CD4-positive, alpha-beta T cell (primary cell): Measurements from ENCODE around the gene VWA8. TPM values are rescaled to one million over a fixed set of nuclear protein-coding genes. Genes with fewer than 3 reads are reported as not detected.

Experiments used
- ATAC-seq: fragments of 200-7000 bp; cut with Tn5 transposase; one replicate; pipeline ENCODE4 v1.10.0; 2022; ENCODE audit warnings: mild to moderate bottlenecking; ENCODE audit not compliant: poor library complexity
- CTCF ChIA-PET: fragments of 350-600 bp; sonication (Branson Sonifier 250); formaldehyde crosslinking; loops from one replicate; lab custom pipeline; 2021; ENCODE audit warnings: antibody characterized with exemption, inconsistent platforms; lab: Charles Lee
- POLR2A ChIA-PET: fragments of 350-600 bp; sonication (Branson Sonifier 250); formaldehyde crosslinking; loops from one replicate; lab custom pipeline; 2021; ENCODE audit warnings: antibody characterized with exemption, inconsistent platforms; lab: Charles Lee
- DNase-seq, 14 experiments: peaks; one replicate each; pipeline ENCODE4 v3.0.0-alpha.2; 2013 to 2020; ENCODE audit warnings: mixed read lengths in 2 of 14
- H3K27ac ChIP-seq, 2 donors: one replicate each; pipeline versions ENCODE4 v1.5.1 to v1.7.0; 2013; ENCODE audit warnings: low read length in 2 of 2, low read depth in 1 of 2, mild to moderate bottlenecking in 1 of 2
- H3K27me3 ChIP-seq, 2 experiments: 1 replicate in 1 of 2; 2 replicates in 1 of 2; pipeline versions ENCODE4 v1.6.1 to v1.7.0; 2013; ENCODE audit warnings: low read length in 2 of 2, control low read depth in 1 of 2, mild to moderate bottlenecking in 1 of 2, moderate library complexity in 1 of 2; ENCODE audit not compliant: insufficient read depth in 2 of 2, control insufficient read depth in 1 of 2
- H3K36me3 ChIP-seq: one replicate; pipeline ENCODE4 v1.6.1; 2013; ENCODE audit warnings: low read length, control low read depth; ENCODE audit not compliant: insufficient read depth
- H3K4me1 ChIP-seq: one replicate; pipeline ENCODE4 v1.6.1; 2013; ENCODE audit warnings: low read length, control low read depth; ENCODE audit not compliant: insufficient read depth
- H3K4me3 ChIP-seq: one replicate; pipeline ENCODE4 v1.5.1; 2013; ENCODE audit warnings: mild to moderate bottlenecking, low read length, moderate library complexity
- H3K9me3 ChIP-seq, 2 experiments: 1 replicate in 1 of 2; 2 replicates in 1 of 2; pipeline versions ENCODE4 v1.6.1 to v1.7.0; 2013; ENCODE audit warnings: low read length in 2 of 2, mild to moderate bottlenecking in 2 of 2, control low read depth in 1 of 2, moderate library complexity in 1 of 2; ENCODE audit not compliant: control insufficient read depth in 1 of 2, insufficient read depth in 1 of 2
- H3K27ac Mint-ChIP-seq: one replicate; pipeline ENCODE4 v1.8.0; 2020; ENCODE audit warnings: mixed read lengths
- H3K27me3 Mint-ChIP-seq: one replicate; pipeline ENCODE4 v1.8.0; 2021; ENCODE audit warnings: mixed read lengths
- H3K36me3 Mint-ChIP-seq: one replicate; pipeline ENCODE4 v1.8.0; 2021; ENCODE audit warnings: low read depth, mixed read lengths
- H3K4me1 Mint-ChIP-seq: one replicate; pipeline ENCODE4 v1.8.0; 2021; ENCODE audit warnings: low read depth, mixed read lengths
- H3K4me3 Mint-ChIP-seq: one replicate; pipeline ENCODE4 v1.8.0; 2020; ENCODE audit warnings: mild to moderate bottlenecking, mixed read lengths
- H3K9me3 Mint-ChIP-seq: one replicate; pipeline ENCODE4 v1.8.0; 2020; ENCODE audit warnings: mixed read lengths
- intact Hi-C, 2 experiments: fragments of 100-400 bp; cut with DNase I in 1 of 2; cut with micrococcal nuclease in 1 of 2; formaldehyde crosslinking; loops; one replicate each; pipeline versions ENCODE4 v1.15.1 to v1.9.0; 2023 to 2025; cut with DNase I, micrococcal nuclease
- total RNA-seq, 174 experiments: library from RNA in 2 of 174; stranded (reverse) in 2 of 174; gene quantifications; one replicate each; pipeline ENCODE4 v1.2.3 and lab custom pipeline; 2021 to 2026
- TF ChIP-seq, protein P1 (sequence below): fragments of 200-600 bp; IDR thresholded peaks from one replicate; pipeline ENCODE4 v1.8.0; 2022; ENCODE audit warnings: antibody characterized with exemption, mild to moderate bottlenecking

VWA8 gene
- total RNA-seq, 2 experiments from 2014 or later: 18.7 to 19.0 TPM

DNA sequence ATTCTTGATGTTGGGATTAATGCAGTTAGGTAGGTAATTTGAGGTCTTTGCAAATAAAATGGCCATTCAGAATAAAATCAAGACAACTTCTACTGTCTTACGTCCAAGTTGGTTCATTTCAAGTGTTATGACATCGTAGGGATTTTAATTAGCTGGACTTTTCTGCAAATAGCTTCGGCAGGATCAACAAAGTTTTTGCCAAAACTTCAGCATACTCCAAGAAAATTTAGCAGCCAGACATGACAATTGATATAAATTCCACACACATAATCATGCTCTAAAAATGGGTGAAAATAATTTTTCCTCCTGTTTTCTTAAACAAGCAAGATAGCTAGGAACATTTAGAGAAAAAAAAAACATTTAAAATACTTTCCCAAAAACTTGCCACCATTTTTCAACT is 344.8 kb downstream of the VWA8 start:
- TF ChIP-seq, protein P1, sequence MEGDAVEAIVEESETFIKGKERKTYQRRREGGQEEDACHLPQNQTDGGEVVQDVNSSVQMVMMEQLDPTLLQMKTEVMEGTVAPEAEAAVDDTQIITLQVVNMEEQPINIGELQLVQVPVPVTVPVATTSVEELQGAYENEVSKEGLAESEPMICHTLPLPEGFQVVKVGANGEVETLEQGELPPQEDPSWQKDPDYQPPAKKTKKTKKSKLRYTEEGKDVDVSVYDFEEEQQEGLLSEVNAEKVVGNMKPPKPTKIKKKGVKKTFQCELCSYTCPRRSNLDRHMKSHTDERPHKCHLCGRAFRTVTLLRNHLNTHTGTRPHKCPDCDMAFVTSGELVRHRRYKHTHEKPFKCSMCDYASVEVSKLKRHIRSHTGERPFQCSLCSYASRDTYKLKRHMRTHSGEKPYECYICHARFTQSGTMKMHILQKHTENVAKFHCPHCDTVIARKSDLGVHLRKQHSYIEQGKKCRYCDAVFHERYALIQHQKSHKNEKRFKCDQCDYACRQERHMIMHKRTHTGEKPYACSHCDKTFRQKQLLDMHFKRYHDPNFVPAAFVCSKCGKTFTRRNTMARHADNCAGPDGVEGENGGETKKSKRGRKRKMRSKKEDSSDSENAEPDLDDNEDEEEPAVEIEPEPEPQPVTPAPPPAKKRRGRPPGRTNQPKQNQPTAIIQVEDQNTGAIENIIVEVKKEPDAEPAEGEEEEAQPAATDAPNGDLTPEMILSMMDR: no peak
- Histone ChIP-seq H3K4me3 (no peak overlapping the region), H3K27ac (no peak overlapping the region), H3K9me3 (no peaks in the 10 kb centered on the region), H3K27me3 (no peaks in the 10 kb centered on the region), H3K36me3 (peaks cover 18% of the 10 kb centered on the region), H3K4me1 (no peaks in the 10 kb centered on the region)
- H3K4me3 Mint-ChIP-seq: no peak overlapping the region
- H3K27me3 Mint-ChIP-seq: no peaks in the 10 kb centered on the region
- intact Hi-C loops: no loop called here
- no peaks in the 10 kb centered on the region for H3K4me1 Mint-ChIP-seq
- DNase-seq (no peak), ATAC-seq (no peak)
- ChIA-PET CTCF (no interaction called here), POLR2A (no interaction called here)
- H3K27ac Mint-ChIP-seq: no peak overlapping the region
- peaks cover 58% of the 10 kb centered on the region for H3K36me3 Mint-ChIP-seq
- no peaks in the 10 kb centered on the region for H3K9me3 Mint-ChIP-seq

DNA sequence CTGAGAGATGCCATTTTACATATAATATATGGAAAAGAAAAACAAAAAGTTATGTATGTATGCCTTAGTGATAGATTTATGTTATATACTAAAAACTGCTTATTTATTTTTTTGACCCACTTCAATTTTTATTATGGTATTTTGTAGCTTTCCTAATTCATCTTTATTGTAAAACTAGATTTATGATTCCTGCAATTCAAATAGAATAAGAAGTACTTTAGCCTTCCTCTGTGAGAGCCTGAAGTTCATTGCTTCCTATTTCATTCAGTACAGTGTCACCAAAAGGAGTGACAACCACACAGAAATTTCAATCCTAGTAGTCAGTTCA is 345.4 kb downstream of the VWA8 start:
- no peaks in the 10 kb centered on the region for H3K27me3 ChIP-seq
- POLR2A ChIA-PET: no interaction called here
- intact Hi-C loops: no loop called here
- H3K36me3 ChIP-seq: peaks cover 25% of the 10 kb centered on the region
- ATAC-seq: no peak
- H3K4me3 ChIP-seq: no peak overlapping the region
- DNase-seq: no peak
- no peaks in the 10 kb centered on the region for H3K9me3 ChIP-seq
- H3K27me3 Mint-ChIP-seq: no peaks in the 10 kb centered on the region
- TF ChIP-seq, protein P1: no peak
- H3K27ac Mint-ChIP-seq: no peak overlapping the region
- H3K36me3 Mint-ChIP-seq: peaks cover 64% of the 10 kb centered on the region
- H3K4me3 Mint-ChIP-seq: no peak overlapping the region
- H3K4me1 ChIP-seq: no peaks in the 10 kb centered on the region
- CTCF ChIA-PET: no interaction called here
- H3K27ac ChIP-seq: no peak overlapping the region
- no peaks in the 10 kb centered on the region for H3K9me3 Mint-ChIP-seq
- H3K4me1 Mint-ChIP-seq: no peaks in the 10 kb centered on the region

DNA sequence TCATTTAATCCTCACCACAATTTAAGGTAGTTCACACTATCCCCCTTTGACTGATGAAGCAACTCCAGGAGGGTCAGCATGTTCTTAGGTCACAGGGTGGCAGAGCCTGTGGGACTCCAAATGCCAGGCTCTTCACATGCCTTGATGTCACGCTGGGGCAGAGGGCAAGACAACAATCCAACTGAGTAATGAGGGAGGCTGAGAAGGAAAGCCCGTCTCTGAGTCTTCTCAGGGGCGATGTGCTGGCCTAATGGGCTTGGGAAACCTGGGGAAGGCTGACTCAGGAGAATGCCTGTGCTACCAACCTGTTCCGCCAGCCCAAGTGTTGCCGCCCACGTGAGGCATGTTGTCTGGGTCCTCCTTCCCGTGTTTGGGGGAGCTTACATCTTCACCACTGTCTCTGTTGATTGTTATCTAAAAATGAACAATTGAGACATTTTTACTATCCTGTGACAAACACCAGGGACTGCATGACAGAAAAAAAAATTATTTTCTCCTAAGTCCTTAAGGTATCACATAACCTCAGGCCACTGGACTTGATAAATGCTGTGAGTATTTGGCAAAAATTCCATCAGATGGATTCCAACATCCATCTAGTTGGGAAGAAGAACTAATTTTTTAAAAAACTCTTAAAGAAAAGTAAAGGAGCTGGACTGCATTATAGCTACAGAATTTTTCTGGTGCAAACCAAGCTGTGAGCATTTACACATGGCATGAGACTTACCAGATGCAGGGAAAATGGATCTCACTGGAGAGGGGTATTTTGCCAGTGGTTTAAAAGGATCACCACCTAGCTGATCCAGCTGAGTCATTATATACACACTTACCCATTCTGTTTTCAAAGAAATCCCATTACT is 346.0 kb downstream of the VWA8 start:
- ChIA-PET CTCF (no interaction called here), POLR2A (no interaction called here)
- ATAC-seq (no peak), DNase-seq (no peak)
- intact Hi-C loops: no loop called here
- Histone ChIP-seq H3K4me3 (no peak overlapping the region), H3K4me1 (no peaks in the 10 kb centered on the region), H3K27me3 (no peaks in the 10 kb centered on the region), H3K36me3 (peaks cover 31% of the 10 kb centered on the region), H3K9me3 (no peaks in the 10 kb centered on the region), H3K27ac (no peak overlapping the region)
- Mint-ChIP-seq H3K27me3 (no peaks in the 10 kb centered on the region), H3K9me3 (no peaks in the 10 kb centered on the region), H3K4me1 (no peaks in the 10 kb centered on the region), H3K4me3 (no peak overlapping the region), H3K36me3 (peaks cover 64% of the 10 kb centered on the region), H3K27ac (no peak overlapping the region)
- TF ChIP-seq, protein P1: no peak
